Measurements from ENCODE around the gene KRTAP10-11. TPM values are rescaled to one million over a fixed set of nuclear protein-coding genes. Genes with fewer than 3 reads are reported as not detected.
"Not testable (repeated sequence)": the region's sequence is repeated elsewhere in the genome, so short reads cannot be mapped to it uniquely, and the experiment has no call there.

KRTAP10-11 gene
- total RNA-seq, 1 donor from 2014 or later: not detected

DNA sequence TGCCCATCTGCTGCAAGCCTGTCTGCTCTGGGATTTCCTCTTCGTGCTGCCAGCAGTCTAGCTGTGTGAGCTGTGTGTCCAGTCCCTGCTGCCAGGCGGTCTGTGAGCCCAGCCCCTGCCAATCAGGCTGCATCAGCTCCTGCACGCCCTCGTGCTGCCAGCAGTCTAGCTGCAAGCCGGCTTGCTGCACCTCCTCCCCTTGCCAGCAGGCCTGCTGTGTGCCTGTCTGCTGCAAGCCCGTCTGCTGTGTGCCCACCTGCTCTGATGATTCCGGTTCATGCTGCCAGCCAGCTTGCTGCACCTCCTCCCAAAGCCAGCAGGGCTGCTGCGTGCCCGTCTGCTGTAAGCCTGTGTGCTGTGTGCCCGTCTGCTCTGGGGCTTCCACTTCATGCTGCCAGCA is 45.1 kb upstream of the KRTAP10-11 start:
- H3K4me3 Mint-ChIP-seq (ENCODE audit: unreplicated experiment): not testable (repeated sequence)

DNA sequence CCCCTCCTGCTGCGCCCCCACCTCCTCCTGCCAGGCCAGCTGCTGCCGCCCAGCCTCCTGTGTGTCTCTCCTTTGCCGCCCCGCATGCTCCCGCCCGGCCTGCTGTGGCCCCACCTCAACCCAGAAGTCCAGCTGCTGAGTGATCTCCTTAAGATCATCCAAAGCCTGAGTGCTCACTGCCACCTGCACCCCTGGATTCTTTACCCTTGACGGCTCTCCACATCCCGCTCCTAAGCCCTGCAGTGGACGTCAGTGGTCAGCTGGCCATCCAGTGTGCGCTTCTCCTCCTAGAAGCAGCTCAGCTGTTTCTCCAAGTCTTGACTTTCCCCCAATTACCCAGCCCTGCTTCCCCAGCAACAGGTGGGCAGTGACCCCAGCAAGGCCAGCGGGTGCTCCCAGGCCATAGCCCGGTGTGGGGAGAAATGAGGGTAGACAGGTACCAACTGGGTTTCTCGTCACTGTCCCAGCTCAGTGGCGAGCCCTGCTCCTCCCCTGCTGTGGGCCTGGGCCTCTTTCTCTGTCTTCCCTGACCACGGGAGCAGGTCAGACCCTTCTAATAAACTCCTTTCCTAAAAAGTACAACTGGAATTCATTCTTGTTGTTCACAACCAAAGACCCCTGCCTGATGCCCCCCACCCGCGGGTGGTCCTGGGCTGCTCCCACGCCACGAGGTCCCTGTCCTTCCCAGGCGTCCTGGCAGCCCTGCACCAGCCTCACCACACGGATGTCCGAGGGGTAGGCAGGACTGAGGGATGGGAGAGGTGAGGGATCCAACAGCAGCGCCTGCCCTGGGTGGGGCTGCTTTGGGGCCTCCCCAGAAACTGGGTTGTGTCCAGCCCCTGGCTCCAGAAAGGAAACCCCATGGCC is 44.4 kb upstream of the KRTAP10-11 start:
- TF ChIP-seq EZH2 (IDR thresholded peaks at IDR 0.05; ENCODE audit: insufficient read depth, low read length) (no peak), CTCF (IDR thresholded peaks at IDR 0.05; ENCODE audit: insufficient read depth, low read depth, low read length) (no peak)
- Mint-ChIP-seq H3K27me3 (ENCODE audit: low read depth, unreplicated experiment) (peaks cover 33% of the 10 kb centered on the region), H3K36me3 (ENCODE audit: low read depth, unreplicated experiment) (peaks cover 2% of the 10 kb centered on the region), H3K4me1 (ENCODE audit: low read depth, unreplicated experiment) (no peaks in the 10 kb centered on the region), H3K4me3 (ENCODE audit: unreplicated experiment) (no peak overlapping the region), H3K27ac (ENCODE audit: unreplicated experiment) (no peak overlapping the region), H3K9me3 (ENCODE audit: unreplicated experiment) (peaks cover 20% of the 10 kb centered on the region)
- H3K9me3 ChIP-seq (ENCODE audit: insufficient read depth, low read depth, low read length): peaks cover 6% of the 10 kb centered on the region
- no peaks in the 10 kb centered on the region for H3K4me1 ChIP-seq (ENCODE audit: insufficient read depth, low read length)
- DNase-seq (ENCODE audit: low read depth): no peak
- no peak overlapping the region for H2AFZ ChIP-seq (ENCODE audit: low read depth, low read length)
- H3K9ac ChIP-seq (ENCODE audit: low read length): no peak overlapping the region
- H3K79me2 ChIP-seq (ENCODE audit: insufficient read depth, low read length): no peaks in the 10 kb centered on the region
- FAIRE-seq: no peak
- H4K20me1 ChIP-seq (ENCODE audit: insufficient read depth, low read length): no peaks in the 10 kb centered on the region
- H3K4me2 ChIP-seq (ENCODE audit: low read length): no peak overlapping the region
- no peaks in the 10 kb centered on the region for H3K36me3 ChIP-seq (ENCODE audit: insufficient read depth, low read length)
- H3K27ac ChIP-seq (ENCODE audit: low read depth, low read length): no peak overlapping the region
- no peak overlapping the region for H3K4me3 ChIP-seq (ENCODE audit: insufficient read depth, low read depth, low read length)
- H3K27me3 ChIP-seq (ENCODE audit: insufficient read depth, low read length): no peaks in the 10 kb centered on the region

More for the DNA sequence above, 45.1 kb upstream of the KRTAP10-11 start:
- not testable (repeated sequence) for H3K27ac Mint-ChIP-seq (ENCODE audit: unreplicated experiment); H4K20me1 ChIP-seq (ENCODE audit: insufficient read depth, low read length); H3K36me3 Mint-ChIP-seq (ENCODE audit: low read depth, unreplicated experiment); H3K36me3 ChIP-seq (ENCODE audit: insufficient read depth, low read length); H3K27ac ChIP-seq (ENCODE audit: low read depth, low read length); H3K4me2 ChIP-seq (ENCODE audit: low read length); H3K4me3 ChIP-seq (ENCODE audit: insufficient read depth, low read depth, low read length); H3K27me3 ChIP-seq (ENCODE audit: insufficient read depth, low read length); H3K4me1 Mint-ChIP-seq (ENCODE audit: low read depth, unreplicated experiment); H2AFZ ChIP-seq (ENCODE audit: low read depth, low read length); H3K9ac ChIP-seq (ENCODE audit: low read length); H3K79me2 ChIP-seq (ENCODE audit: insufficient read depth, low read length); H3K4me1 ChIP-seq (ENCODE audit: insufficient read depth, low read length); DNase-seq (ENCODE audit: low read depth); FAIRE-seq; H3K9me3 ChIP-seq (ENCODE audit: insufficient read depth, low read depth, low read length)
- Mint-ChIP-seq H3K9me3 (ENCODE audit: unreplicated experiment) (peaks cover 20% of the 10 kb centered on the region), H3K27me3 (ENCODE audit: low read depth, unreplicated experiment) (peaks cover 33% of the 10 kb centered on the region)

GRCh38 chr21:44602463-44602850 is 43.8 kb upstream of the KRTAP10-11 start:
- peaks cover 36% of the 10 kb centered on the region for H3K27me3 Mint-ChIP-seq (ENCODE audit: low read depth, unreplicated experiment)
- peaks cover 17% of the 10 kb centered on the region for H3K9me3 Mint-ChIP-seq (ENCODE audit: unreplicated experiment)

More at GRCh38 chr21:44602463-44602850, 43.8 kb upstream of the KRTAP10-11 start:
- H3K79me2 ChIP-seq (ENCODE audit: insufficient read depth, low read length): no peaks in the 10 kb centered on the region
- DNase-seq (ENCODE audit: low read depth) (no peak), FAIRE-seq (no peak)
- H3K4me1 Mint-ChIP-seq (ENCODE audit: low read depth, unreplicated experiment): no peaks in the 10 kb centered on the region
- H3K9me3 ChIP-seq (ENCODE audit: insufficient read depth, low read depth, low read length): peaks cover 6% of the 10 kb centered on the region
- no peaks in the 10 kb centered on the region for H3K4me1 ChIP-seq (ENCODE audit: insufficient read depth, low read length)
- H4K20me1 ChIP-seq (ENCODE audit: insufficient read depth, low read length): no peaks in the 10 kb centered on the region
- H3K4me2 ChIP-seq (ENCODE audit: low read length): no peak overlapping the region
- H3K27me3 ChIP-seq (ENCODE audit: insufficient read depth, low read length): no peaks in the 10 kb centered on the region
- no peak overlapping the region for H3K4me3 Mint-ChIP-seq (ENCODE audit: unreplicated experiment)
- H3K27ac ChIP-seq (ENCODE audit: low read depth, low read length): no peak overlapping the region
- peaks cover 2% of the 10 kb centered on the region for H3K36me3 Mint-ChIP-seq (ENCODE audit: low read depth, unreplicated experiment)
- TF ChIP-seq CTCF (IDR thresholded peaks at IDR 0.05; ENCODE audit: insufficient read depth, low read depth, low read length) (no peak), EZH2 (IDR thresholded peaks at IDR 0.05; ENCODE audit: insufficient read depth, low read length) (no peak)
- no peak overlapping the region for H3K4me3 ChIP-seq (ENCODE audit: insufficient read depth, low read depth, low read length)
- H3K36me3 ChIP-seq (ENCODE audit: insufficient read depth, low read length): no peaks in the 10 kb centered on the region
- no peak overlapping the region for H3K27ac Mint-ChIP-seq (ENCODE audit: unreplicated experiment)
- H3K9ac ChIP-seq (ENCODE audit: low read length): no peak overlapping the region
- H2AFZ ChIP-seq (ENCODE audit: low read depth, low read length): no peak overlapping the region

Measured in astrocyte (in vitro differentiated cells and primary cell).